ENCODE results near the gene TCP11L2.
"Not testable (repeated sequence)": the region's sequence is repeated elsewhere in the genome, so short reads cannot be mapped to it uniquely, and the experiment has no call there.

Gene TCP11L2

DNA sequence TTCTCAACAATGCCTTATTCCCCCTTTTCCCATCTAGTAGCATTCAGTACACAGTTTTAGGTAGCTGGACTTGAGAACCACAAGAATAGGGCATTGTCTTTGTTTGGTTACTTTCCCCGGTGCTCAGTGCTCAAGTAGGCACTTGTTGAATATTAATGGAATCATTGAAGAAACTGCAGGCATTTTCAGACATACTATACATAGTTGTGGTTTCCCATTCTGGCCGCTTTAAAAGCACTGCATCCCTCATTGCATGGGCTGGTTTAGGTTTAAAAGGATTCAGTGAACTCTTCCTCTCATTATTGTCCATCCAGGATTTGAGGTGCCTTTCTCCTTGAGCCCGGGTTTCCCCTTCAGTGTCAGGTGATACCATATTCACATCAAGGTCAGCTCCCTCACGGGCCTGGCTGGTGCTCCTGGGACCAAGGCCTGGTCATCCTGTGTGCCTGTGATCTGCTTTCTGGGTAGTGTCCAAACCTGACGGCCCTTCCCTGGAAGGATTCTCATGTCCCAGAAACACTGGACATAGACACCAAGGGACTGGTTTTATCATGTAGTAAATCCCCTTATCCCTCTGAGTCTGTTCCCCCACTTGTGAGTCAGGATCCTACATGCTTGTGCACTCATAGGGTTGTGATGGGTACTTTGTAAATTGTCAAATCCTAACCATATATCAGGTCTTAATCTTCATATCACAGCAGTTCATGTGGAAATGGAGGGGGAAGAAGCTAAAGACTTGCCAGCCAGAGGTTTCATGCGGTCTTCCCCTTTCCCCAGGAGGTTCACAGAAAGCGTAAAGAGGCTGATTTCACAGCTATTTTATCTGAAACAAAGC is 7.4 kb downstream of the TCP11L2 start:
- DNase-seq = no peak

DNA sequence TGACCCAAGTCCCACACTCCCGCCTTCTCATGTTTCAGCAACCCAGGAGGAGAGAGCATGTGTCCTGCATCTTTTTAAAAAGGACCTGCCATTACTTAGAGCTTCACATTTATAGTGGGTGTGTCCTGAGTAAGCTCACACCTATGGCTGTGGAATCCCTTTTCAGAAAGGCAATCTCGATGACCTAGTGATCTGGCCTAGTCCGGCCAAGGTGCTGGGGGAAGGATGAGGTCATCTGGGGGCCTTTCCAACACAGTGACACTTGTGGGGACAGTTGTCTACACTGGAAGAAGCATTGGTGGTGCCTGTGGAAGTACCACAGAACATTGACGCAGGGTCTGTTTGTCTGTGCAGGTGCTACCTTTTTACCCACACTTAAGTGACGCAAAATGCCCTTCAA is 8.2 kb downstream of the TCP11L2 start:
- no peak for DNase-seq

DNA sequence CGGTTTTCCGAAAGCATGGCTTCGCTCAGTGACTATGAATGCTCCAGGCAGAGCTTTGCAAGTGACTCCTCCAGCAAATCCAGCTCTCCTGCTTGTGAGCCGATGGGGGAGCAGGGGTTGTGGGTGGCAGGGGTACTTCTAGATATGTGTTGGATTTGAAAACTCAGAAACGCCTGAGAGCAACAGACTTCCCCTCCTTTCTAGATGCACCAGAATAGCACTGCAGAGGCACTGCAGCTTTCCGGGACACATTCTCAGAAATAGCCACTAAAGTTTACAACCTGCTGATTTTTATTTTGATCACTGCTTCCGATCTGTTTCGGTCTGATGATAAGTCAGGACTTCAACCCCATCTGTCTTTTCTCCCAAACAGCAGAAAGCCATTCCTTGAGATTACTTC is 8.6 kb downstream of the TCP11L2 start:
- DNase-seq = no peak

DNA sequence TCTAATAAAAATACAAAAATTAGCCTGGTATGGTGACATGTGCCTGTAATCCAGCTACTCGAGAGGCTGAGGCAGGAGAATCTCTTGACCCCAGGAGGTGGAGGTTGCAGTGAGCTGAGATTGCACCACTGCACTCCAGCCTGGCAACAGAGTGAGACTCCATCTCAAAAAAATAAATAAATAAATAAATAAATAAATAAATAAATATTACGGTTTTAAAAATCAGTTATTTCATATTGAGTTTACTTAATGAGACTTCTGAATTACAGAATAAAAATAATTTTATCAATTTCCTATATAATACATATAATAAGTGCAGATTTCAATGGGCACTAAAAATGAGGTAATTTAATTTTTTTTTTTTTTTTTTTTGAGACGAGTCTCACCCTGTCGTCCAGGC is 10.9 kb downstream of the TCP11L2 start:
- DNase-seq = not testable (repeated sequence)

DNA sequence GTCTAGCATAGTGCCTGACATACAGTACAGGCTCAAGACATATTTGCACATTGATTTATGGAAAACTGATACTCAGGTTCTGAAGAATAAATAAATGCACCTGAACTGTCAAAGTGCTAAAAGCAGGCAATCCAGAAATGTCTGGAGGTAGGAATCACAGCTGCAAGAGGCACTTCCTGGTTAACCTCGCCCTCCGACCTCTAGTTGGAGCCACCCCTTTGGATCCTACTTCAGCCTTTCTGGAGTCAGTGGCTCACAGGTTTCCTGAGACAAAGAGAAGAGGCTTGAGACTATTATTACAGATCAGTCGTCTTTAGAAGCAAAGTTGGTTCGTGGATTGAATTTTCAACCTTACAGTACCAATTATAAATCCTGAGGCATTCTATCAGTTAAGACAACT is 13.0 kb downstream of the TCP11L2 start:
- no peak for DNase-seq

DNA sequence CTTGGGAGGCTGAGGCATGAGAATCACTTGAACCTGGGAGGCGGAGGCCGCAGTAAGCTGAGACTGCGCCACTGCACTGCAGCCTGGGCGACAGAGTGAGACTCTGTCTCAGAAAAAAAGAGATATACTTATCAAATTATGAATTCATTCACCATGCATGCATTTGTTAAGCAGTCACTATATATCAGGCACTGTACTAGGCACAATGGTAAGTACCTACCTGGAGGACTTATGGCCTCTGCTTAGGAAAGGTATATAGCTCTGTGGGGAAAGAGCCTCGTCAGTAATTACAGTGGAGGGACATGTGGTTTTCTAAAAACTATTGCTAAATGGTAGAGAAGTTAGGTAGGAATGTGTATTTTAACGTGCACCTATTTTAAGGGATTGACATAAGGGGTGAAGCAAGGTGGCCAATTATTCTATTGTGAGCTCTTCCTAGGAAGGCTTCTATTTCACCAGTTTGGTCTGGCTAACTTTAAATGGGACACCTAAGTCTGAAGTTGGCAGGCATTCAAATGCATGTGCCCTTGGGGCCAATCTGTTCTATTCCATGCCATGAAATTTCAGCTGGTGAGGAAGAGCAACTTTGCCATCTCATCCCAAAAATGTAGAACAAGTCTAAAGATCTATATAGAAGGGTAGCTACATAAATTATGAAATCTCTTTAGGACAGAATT is 15.0 kb downstream of the TCP11L2 start:
- no peak for DNase-seq

- no peak for DNase-seq
Measured at GRCh38 chr12:106321139-106321850, 18.8 kb downstream of the TCP11L2 start.

GRCh38 chr12:106323537-106323936 is 21.0 kb downstream of the TCP11L2 start:
- no peak for DNase-seq

- DNase-seq = no peak
Measured at GRCh38 chr12:106327309-106327869, 24.9 kb downstream of the TCP11L2 start.

GRCh38 chr12:106328735-106329134 is 26.2 kb downstream of the TCP11L2 start:
- DNase-seq = no peak

GRCh38 chr12:106329231-106329982 is 26.9 kb downstream of the TCP11L2 start:
- no peak for DNase-seq

- no peak for DNase-seq
Measured at GRCh38 chr12:106331599-106331998, 29.1 kb downstream of the TCP11L2 start.

DNA sequence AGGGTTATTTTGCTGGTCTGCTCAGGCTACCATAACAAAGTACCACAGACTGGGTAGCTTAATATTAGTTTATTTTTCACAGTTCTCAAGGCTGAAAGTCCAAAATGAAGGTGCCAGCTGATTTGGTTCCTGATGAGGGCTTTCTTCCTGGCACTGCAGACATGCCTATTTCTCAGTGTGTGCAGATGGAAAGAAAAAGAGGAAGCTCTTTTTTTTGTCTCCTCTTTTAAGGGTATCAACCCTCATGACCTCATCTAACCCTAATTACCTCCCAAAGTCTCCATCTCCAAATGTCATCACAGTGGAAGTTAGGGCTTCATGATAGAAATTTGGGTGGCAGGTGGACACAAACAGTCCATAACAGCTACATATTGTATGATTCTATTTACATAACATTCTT is 30.0 kb downstream of the TCP11L2 start:
- DNase-seq = peak; percentile 6 to 15

- DNase-seq = no peak
Measured at GRCh38 chr12:106333010-106333409, 30.5 kb downstream of the TCP11L2 start.

DNA sequence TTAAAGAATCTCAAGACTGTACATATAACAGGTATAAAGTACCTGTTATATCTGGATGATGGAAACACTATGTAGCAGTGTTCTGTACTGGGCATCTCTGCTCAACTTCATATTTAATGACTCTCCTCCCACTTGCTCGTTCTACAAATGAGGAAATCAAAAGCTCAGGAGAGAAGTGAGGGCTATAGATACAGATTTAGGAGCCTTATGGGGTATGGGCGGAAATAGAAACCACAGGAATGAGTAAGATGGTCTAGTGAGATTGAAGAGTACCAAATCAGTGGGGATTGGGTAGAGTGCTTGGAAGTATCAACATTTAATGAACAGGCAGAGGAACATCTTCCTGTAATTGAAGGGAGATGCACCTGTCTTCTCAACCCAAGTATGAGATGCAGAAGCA is 31.2 kb downstream of the TCP11L2 start:
- peak; percentile 33 to 45 for DNase-seq

DNA sequence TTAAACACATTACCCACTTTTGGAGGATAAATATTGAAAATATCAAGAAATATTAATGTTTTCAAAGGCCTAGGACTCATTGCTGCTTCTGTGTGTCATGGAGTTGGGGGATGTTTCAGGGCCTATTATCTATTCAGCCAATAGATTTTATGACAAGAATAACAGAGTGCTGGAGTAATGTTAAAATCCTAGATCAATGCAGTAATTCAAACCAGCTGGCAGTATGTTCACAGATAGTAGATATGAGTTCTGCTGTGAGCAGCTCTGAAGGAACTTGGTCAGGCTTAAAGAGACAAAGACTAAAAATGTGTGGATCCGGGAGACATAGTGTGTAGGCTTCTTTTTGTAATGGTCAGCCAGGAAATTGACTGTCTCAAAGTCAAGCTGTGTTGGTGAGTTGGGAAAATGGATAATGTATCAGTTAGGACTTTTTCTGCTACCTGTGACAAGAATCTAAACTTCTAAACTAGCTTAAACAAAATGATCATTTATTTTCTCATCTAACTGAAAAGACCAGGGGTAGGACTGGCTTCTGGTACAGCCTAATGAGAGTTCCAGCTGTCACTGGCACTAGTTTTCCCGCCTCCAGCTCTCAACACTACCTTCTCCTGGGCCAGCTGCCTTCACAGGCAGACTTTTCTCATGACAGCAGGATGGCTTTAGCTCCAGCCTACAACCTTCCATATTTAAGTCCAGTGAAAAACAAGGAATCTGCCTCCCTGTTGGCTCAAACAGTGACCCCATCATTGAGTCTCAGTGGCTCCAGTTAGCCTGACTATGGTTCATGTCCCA is 38.7 kb downstream of the TCP11L2 start:
- DNase-seq = no peak

- DNase-seq = no peak
Measured at GRCh38 chr12:106342397-106343213, 40.1 kb downstream of the TCP11L2 start.

DNA sequence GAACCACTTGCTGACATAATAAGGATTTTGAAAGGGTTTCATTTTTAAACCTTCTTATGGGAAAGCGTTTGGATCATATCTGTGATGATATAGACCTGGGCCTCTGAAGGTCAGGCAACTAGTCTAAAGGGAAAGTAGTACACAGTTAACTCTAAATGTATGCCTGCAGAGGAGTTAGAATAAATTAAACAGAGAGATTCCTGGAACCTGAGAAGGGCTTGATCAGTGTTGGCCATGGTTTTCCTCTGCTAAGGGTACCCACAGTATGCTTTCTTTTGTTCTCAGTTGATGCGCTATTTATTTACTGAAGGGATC is 40.6 kb downstream of the TCP11L2 start:
- no peak for DNase-seq

DNA sequence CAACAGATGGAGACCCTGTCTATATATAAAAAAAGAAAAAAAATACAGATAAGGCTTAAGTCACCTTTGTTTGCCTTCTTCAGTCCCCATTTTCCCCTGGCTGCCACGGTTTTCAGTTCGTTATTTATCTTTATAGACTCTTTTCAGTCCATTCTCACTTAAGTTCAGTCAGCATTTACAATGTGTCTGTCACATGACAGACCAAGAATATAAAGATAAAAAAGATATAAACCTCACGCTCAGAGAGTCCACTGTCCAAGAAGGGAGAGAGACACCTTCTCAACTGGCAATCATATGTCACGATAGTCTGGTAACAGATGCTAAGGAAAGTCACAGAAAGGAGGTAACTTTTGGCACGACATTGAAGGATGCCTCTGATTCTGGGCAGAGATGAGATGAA is 41.6 kb downstream of the TCP11L2 start:
- DNase-seq = no peak

DNA sequence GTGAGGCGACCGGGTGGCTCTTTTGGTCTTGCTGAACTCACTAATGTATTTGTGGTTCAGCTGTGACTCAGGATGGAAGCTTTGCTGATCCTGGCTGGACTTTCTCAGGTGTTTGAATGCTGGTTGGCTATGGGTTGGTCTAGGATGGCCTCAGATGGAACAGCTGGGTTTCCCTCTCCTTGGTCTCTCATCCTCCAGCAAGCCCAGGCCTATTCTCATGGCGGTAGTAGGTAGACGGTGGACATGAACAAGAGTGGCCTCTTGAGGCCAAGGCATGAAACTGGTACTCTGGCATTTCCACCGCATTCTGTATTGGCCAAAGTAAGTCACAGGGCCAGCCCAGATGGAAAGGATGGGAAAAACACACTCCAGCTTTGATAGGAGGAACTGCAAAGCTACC is 43.2 kb downstream of the TCP11L2 start:
- peak in 1 of 2 experiments; percentile 1 for DNase-seq

DNA sequence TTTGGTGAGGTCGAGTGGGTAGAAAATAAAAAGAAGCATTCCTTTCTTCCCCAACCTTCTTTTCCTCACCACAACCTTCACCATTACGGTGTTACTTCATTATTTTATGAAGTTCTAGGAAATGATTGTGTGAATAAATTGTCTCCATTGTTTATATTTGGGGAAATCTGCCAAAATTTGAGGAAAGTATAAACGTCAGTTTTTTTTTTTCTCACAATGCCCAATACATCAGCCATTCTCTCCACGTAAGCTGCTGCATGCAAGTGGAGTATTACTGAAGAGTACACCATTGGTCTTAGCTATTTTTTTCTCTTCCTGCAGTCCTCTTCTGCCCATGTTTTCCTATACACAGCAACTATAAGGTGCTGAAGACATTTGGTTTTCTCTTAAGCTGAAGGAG is 45.9 kb downstream of the TCP11L2 start:
- no peak for DNase-seq

All from Kasumi-1 (cell line).